ENCODE measurements around the gene RHBDL1.

Gene RHBDL1

GRCh38 chr16:680625-680945 lies 5.1 kb downstream of the RHBDL1 start:
- TF ChIP-seq RAD21 (IDR thresholded peaks at IDR 0.05; ENCODE audit: low read depth) = no peak
- no peak for TF ChIP-seq REST (IDR thresholded peaks at IDR 0.05; ENCODE audit: low read depth)
- no peak; the same call in 1 of the 2 replicates for TF ChIP-seq ZBTB7A (IDR thresholded peaks at IDR 0.05; ENCODE audit: low read depth)
- TF ChIP-seq MAX (IDR thresholded peaks at IDR 0.05) = no peak
- no peak for TF ChIP-seq FOXM1 (IDR thresholded peaks at IDR 0.05; ENCODE audit: borderline replicate concordance, low read depth)
- no peak for TF ChIP-seq TCF12 (IDR thresholded peaks at IDR 0.05; ENCODE audit: low read depth)
- TF ChIP-seq YY1 (IDR thresholded peaks at IDR 0.05; ENCODE audit: low read depth) = no peak
- no peak for TF ChIP-seq CEBPB (IDR thresholded peaks at IDR 0.05)
- TF ChIP-seq CREB1 (IDR thresholded peaks at IDR 0.05; ENCODE audit: low read depth) = no peak
- no peak for TF ChIP-seq TAF1 (IDR thresholded peaks at IDR 0.05; ENCODE audit: low read depth)
- no peak for TF ChIP-seq EP300 (IDR thresholded peaks at IDR 0.05; ENCODE audit: borderline replicate concordance)
- TF ChIP-seq EGR1 (IDR thresholded peaks at IDR 0.05) = no peak
- TF ChIP-seq NFIC (IDR thresholded peaks at IDR 0.05) = no peak
- no peak for TF ChIP-seq TEAD4 (IDR thresholded peaks at IDR 0.05)
- no peak for TF ChIP-seq USF1 (IDR thresholded peaks at IDR 0.05)

GRCh38 chr16:680967-681745 lies 5.7 kb downstream of the RHBDL1 start:
- TF ChIP-seq MAX (IDR thresholded peaks at IDR 0.05) (0 out of 2 replicates have a peak, but pooled peaks have one; percentile 26), REST (IDR thresholded peaks at IDR 0.05; ENCODE audit: low read depth) (no peak)

GRCh38 chr16:681746-682427 lies 6.4 kb downstream of the RHBDL1 start:
- peak; percentile 60 for TF ChIP-seq NFIC (IDR thresholded peaks at IDR 0.05)
- no peak for TF ChIP-seq CREB1 (IDR thresholded peaks at IDR 0.05; ENCODE audit: low read depth)

- TF ChIP-seq EGR1 (IDR thresholded peaks at IDR 0.05) (no peak), REST (IDR thresholded peaks at IDR 0.05; ENCODE audit: low read depth) (no peak), TAF1 (IDR thresholded peaks at IDR 0.05; ENCODE audit: low read depth) (no peak), NFIC (IDR thresholded peaks at IDR 0.05) (no peak), MAX (IDR thresholded peaks at IDR 0.05) (no peak), USF1 (IDR thresholded peaks at IDR 0.05) (no peak), EP300 (IDR thresholded peaks at IDR 0.05; ENCODE audit: borderline replicate concordance) (no peak), RAD21 (IDR thresholded peaks at IDR 0.05; ENCODE audit: low read depth) (no peak), CREB1 (IDR thresholded peaks at IDR 0.05; ENCODE audit: low read depth) (no peak), CEBPB (IDR thresholded peaks at IDR 0.05) (no peak), TCF12 (IDR thresholded peaks at IDR 0.05; ENCODE audit: low read depth) (no peak), ZBTB7A (IDR thresholded peaks at IDR 0.05; ENCODE audit: low read depth) (no peak), YY1 (IDR thresholded peaks at IDR 0.05; ENCODE audit: low read depth) (no peak), FOXM1 (IDR thresholded peaks at IDR 0.05; ENCODE audit: borderline replicate concordance, low read depth) (no peak), TEAD4 (IDR thresholded peaks at IDR 0.05) (no peak)
Measured at GRCh38 chr16:682493-683395, 7.3 kb downstream of the RHBDL1 start.

All from Ishikawa (cell line).